Inferior parietal cortex (tissue), 1 donor: ENCODE data around the gene PBOV1.
A peak's percentile ranks its signal among the peaks of the same experiment; 100 is the strongest.

ENCODE experiments used
- DNase-seq: peaks from one replicate; pipeline ENCODE4 v3.0.0-alpha.2; 2016; ENCODE audit errors: extremely low spot score

Gene PBOV1

GRCh38 chr6:138218449-138218848 lies at the start of gene PBOV1:
PBOV1 (minus strand) TSS chr6:138218491; CDS start chr6:138218395, 96 bp downstream.
- no peak for DNase-seq

- no peak for DNase-seq
Observed at GRCh38 chr6:138266095-138266494, 47.8 kb upstream of the PBOV1 start.

DNA sequence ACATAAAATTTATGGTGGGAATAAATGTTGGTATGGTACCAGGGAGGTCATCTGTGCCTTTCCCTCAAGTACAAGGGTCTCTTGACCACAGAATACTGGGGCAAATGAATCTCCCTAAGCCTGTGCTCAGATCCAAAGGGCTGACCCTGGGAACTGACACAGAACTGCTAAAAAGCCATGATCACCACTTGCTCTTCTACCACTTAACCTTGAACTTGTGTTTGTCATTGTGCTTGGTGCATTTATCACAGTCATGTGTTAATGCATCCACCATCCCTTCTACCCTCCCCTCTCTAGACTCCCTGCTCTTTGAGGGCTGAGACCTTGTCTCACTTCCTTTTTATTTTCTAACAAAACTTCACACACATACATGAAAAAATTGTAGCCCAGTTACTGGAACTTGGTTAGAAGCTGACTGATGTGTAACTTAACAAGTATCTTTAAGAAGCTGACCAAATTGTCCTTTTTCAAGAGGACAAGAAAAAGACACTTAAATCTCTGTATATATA lies 46.1 kb upstream of the PBOV1 start:
- DNase-seq, result no peak

DNA sequence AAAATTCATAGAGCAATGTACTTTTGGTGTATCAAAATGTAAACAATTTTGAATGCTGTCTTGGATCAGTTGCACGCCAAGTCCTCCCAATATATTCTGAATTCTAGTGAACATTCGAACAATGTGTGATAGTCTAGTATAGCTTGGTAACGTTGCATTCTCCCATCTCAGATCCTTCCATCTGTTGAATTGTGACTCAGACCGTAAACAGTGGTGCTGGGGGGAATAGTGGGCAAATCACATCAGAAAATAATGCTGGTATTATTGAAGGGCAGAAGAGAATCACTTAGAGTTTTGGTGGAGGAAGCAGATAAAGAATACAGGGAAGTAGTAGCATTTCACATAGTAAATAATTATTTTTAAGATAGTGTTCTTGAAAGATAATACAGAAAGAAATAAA lies 45.7 kb upstream of the PBOV1 start:
- no peak for DNase-seq

DNA sequence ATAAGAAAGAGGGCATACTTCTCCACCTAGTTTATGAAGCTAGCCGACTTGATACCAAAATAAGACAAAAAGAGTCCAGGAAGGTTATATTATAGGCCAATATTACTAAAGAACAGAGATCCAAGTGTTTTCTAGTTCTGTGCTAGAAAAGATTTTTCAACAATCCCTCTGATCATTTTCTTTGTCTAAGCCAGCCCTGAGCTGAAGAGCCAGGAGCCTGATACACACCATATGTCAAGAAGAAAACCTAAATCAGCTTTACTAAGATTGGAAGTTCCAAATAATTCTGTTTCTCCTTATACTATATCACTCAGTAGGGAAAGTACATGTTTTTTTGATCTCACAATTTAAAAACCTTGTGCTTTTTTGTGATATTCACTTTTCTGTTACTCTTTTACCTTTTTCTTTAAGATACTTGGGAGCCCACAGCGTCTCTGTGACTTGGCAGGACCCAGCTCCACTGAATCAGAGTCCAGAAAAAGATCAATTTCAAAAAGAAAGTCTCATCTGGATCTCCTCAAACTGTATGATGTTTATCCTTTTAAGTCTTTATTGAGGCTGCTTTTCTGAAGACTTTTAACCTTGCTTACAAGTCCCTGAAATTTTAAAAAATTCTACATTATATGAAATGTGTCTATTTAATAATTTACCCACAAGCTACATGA lies 43.0 kb upstream of the PBOV1 start:
- no peak for DNase-seq

DNA sequence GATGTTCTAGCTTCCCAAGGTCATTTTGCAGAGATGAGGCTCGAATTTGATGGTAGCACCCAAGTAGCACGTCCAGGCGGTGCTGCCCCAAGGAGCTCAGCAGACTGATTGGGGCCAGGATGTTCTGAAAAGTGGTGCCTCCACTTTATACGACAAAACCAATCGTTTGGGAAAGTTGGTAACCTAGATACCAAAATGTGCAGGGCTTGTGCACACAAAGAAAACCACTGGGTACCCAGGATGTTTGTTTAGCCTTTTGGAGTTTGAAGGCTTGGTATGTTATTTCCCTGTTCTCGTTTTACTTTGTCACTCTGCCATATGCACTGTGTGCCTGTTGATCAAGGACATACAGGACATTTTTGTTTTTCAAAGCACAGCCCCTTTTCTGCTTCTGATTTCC lies 40.7 kb upstream of the PBOV1 start:
- DNase-seq, result no peak

- no peak for DNase-seq
Observed at GRCh38 chr6:138258197-138258596, 39.9 kb upstream of the PBOV1 start.

- no peak for DNase-seq
Observed at GRCh38 chr6:138257638-138258040, 39.3 kb upstream of the PBOV1 start.

DNA sequence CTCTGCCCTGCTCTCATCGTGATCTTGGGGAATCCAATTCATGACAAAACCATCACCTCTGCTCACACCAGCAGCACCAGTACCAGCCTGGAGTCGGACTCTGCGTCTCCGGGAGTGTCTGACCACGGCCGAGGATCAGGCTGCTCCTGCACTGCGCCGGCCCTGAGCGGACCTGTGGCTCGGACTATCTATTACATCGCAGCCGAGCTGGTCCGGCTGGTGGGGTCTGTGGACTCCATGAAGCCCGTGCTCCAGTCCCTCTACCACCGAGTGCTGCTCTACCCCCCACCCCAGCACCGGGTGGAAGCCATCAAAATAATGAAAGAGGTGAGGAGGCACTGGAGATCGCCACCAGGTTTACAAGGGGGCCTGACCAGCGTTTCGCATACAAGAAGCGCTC lies 37.2 kb upstream of the PBOV1 start:
- DNase-seq, result no peak

DNA sequence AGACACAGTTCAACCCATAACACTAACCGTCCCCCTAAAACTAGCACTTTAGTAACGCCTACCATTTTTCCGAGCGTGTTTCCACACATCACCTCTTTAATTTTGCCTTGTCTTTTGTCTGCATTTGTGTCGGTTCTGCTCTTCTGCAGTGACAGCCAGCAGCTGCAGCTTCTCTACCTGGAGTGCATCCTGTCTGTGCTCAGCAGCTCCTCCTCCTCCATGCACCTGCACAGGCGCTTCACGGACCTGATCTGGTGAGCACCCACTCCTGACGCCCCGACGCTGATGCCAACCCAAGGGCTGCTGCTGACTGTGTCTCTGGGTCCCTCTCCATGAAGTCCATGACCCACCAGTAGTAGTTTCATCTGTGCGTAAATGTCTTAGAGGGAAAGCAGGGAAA lies 35.4 kb upstream of the PBOV1 start:
- no peak for DNase-seq

DNA sequence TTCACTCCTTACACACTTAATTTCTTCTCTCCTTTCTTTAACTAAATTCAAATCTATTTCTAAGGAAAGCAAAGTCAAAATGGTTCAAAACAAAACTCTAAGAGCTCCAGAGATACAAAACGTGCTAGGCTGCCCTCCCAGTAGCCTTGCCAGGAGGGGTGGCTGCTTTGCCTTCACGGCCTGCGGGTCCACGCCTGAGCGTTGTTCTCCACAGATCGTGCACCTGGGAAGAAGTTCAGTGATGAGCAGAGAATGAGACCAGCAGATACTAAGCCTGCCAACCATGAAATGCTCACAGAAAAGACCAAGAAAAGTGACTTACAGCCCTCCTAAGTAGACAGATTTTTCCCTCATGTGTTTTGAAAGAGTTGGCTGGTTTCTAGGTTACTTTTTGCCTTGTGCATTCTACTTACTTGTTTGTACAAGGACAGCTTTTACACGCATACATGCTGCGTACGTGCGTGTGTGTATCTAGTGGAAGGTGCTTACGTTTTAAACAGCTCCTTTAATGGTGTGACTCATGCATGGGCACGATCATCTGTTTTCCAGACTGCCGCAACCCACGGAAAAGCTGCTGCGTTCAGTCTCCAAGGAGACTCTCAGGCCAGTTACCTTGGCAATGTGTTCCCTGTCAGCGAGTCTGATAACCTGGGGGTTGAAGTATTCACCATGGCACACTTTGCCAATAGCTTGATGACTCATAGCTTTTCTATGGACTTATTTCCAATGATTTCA lies 32.4 kb upstream of the PBOV1 start:
- DNase-seq, result peak; percentile 62

DNA sequence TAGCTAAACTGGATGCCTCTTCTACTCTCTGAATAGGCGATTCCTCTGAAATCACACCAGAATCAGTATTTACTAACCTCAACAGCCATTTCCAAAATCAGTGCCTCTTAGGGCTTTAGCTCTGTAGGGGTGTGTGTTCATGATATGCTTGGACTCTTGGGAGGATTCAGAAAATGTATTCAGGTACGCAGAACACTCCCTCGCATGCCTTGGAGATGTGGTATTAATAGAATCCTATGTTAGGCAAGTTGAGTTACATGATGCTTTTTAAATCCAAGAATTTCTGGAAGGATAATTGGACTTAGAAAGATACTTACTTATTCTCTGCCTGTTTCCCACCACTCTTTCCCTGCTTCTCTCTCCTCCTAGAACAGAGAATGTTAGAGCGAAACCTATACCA lies 31.8 kb upstream of the PBOV1 start:
- no peak for DNase-seq

DNA sequence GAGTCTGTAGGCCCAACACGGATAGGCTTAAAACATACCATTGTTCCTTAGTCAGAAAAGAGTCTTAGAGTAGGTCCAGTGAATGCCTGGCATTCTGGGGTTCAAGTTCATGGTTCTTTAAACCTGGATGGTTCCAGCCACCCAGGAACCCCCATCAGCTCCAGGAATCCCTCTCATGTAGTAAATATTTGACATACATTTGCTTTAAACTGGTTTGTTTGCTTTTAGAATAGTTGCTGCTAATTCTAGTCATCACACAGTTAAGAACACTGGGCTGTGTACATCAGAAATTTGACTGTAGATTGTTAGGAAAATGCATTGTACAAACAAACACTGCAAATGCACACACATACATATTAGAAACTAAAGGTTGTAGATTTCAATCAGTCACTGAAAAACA lies 30.6 kb upstream of the PBOV1 start:
- DNase-seq, result no peak

GRCh38 chr6:138248011-138248410 lies 29.7 kb upstream of the PBOV1 start:
- no peak for DNase-seq

GRCh38 chr6:138246650-138247440 lies 28.6 kb upstream of the PBOV1 start:
- no peak for DNase-seq

GRCh38 chr6:138245751-138246150 lies 27.5 kb upstream of the PBOV1 start:
- no peak for DNase-seq

DNA sequence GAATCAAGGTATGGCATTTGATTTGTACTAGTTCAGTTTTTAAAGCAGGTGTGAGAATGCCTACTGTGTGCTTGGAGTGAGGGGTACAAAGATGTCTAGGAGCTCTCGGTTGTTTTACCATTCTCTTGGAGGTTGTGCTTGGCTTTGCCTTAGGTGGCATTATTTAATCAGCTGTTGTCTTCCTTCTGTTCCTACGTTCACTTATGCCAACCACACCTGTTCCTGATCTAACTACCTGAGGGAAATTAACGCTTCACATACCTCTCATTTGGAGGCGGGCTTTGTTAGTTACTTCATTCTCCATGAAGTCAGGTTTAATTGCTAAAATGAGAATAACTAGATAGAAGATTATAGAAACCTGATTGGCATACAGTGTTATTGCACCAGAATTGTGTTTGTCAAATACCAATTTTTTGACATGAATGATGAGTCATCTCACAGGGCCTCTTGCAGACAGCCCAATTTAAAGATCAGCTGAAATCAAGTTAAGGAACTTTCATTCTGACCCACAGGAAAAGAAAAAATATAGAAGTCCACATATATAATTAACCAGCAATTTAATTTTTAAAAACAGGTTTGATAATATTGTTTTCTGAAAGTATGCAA lies 24.8 kb upstream of the PBOV1 start:
- no peak for DNase-seq

GRCh38 chr6:138241934-138242333 lies 23.6 kb upstream of the PBOV1 start:
- DNase-seq, result no peak

- no peak for DNase-seq
Observed at GRCh38 chr6:138241381-138241780, 23.1 kb upstream of the PBOV1 start.

DNA sequence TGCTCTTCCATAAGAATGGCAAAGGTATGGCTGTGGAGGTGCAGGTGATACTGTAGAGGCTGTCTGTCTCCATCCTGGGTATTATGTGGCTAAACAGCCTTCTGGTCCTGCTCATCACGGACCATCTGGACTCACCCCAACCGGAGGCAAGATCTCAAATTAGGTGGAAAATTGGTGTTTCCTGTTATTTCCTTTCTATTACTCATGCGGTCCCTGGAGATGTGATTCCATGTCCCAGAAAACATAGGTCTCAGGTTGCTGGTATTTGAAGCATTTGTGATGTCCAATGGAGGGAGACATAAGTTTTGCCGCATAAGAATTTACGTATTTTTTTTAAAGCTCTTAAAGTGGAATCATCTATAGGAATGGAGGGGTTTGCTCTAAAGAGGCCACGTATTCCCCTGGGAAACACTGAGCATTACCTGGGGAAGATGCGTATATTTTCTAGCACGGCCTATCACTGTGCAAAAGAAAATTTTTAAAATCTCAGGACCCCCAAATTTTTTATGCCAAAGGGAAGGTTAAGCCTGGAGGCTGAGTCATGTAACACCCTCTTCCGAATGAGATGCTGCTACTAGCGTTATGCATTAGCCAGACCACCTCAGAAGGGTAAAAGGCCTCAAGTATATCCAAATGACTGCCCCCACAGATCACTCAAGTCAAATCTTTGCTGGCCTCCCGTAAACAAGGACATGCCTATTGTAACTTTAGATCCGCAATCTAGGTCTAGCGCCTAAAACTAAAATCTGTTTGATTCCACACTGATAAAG lies 22.4 kb upstream of the PBOV1 start:
- DNase-seq, result no peak

- no peak for DNase-seq
Observed at GRCh38 chr6:138239774-138240173, 21.5 kb upstream of the PBOV1 start.
